ENCODE results near the gene BBLN.

Gene BBLN

GRCh38 chr9:128142061-128142460, 18.0 kb upstream of the BBLN start:
- Histone ChIP-seq H3K9me3 (ENCODE audit: low read length) (no peaks in the 10 kb centered on the region), H3K4me1 (ENCODE audit: insufficient read depth, low read length) (no peaks in the 10 kb centered on the region), H3K36me3 (ENCODE audit: insufficient read depth, low read length) (no peaks in the 10 kb centered on the region), H3K27ac (ENCODE audit: low read depth, low read length) (no peak overlapping the region), H3K27me3 (ENCODE audit: control insufficient read depth in 1 of 2, insufficient read depth in 2 of 2, low read length in 2 of 2) (no peaks in the 10 kb centered on the region), H3K4me3 (ENCODE audit: low read depth in 1 of 2, low read length in 2 of 2) (no peak overlapping the region), H3K9ac (ENCODE audit: low read length) (no peak overlapping the region)

- H3K9ac ChIP-seq (ENCODE audit: low read length), result no peak overlapping the region
- no peaks in the 10 kb centered on the region for H3K27me3 ChIP-seq (ENCODE audit: control insufficient read depth in 1 of 2, insufficient read depth in 2 of 2, low read length in 2 of 2)
- no peaks in the 10 kb centered on the region for H3K9me3 ChIP-seq (ENCODE audit: low read length)
- H3K36me3 ChIP-seq (ENCODE audit: insufficient read depth, low read length), result no peaks in the 10 kb centered on the region
- no peak overlapping the region for H3K4me3 ChIP-seq (ENCODE audit: low read depth in 1 of 2, low read length in 2 of 2)
- no peak overlapping the region for H3K27ac ChIP-seq (ENCODE audit: low read depth, low read length)
- no peaks in the 10 kb centered on the region for H3K4me1 ChIP-seq (ENCODE audit: insufficient read depth, low read length)
These were observed 17.5 kb upstream of the BBLN start for GRCh38 chr9:128142596-128142995.

- no peaks in the 10 kb centered on the region for H3K9me3 ChIP-seq (ENCODE audit: low read length)
- no peaks in the 10 kb centered on the region for H3K36me3 ChIP-seq (ENCODE audit: insufficient read depth, low read length)
- no peak overlapping the region for H3K9ac ChIP-seq (ENCODE audit: low read length)
- no peaks in the 10 kb centered on the region for H3K27me3 ChIP-seq (ENCODE audit: control insufficient read depth in 1 of 2, insufficient read depth in 2 of 2, low read length in 2 of 2)
- no peak overlapping the region for H3K4me3 ChIP-seq (ENCODE audit: low read depth in 1 of 2, low read length in 2 of 2)
- H3K4me1 ChIP-seq (ENCODE audit: insufficient read depth, low read length), result peaks cover under 1% of the 10 kb centered on the region
- no peak overlapping the region for H3K27ac ChIP-seq (ENCODE audit: low read depth, low read length)
These were observed 16.4 kb upstream of the BBLN start for GRCh38 chr9:128143525-128144238.

GRCh38 chr9:128144239-128145181, 15.6 kb upstream of the BBLN start:
- H3K27me3 ChIP-seq (ENCODE audit: control insufficient read depth in 1 of 2, insufficient read depth in 2 of 2, low read length in 2 of 2), result no peaks in the 10 kb centered on the region
- no peak overlapping the region for H3K4me3 ChIP-seq (ENCODE audit: low read depth in 1 of 2, low read length in 2 of 2)
- H3K36me3 ChIP-seq (ENCODE audit: insufficient read depth, low read length), result no peaks in the 10 kb centered on the region
- H3K9me3 ChIP-seq (ENCODE audit: low read length), result no peaks in the 10 kb centered on the region
- no peak overlapping the region for H3K27ac ChIP-seq (ENCODE audit: low read depth, low read length)
- no peak overlapping the region for H3K9ac ChIP-seq (ENCODE audit: low read length)
- H3K4me1 ChIP-seq (ENCODE audit: insufficient read depth, low read length), result peaks cover 4% of the 10 kb centered on the region

GRCh38 chr9:128145536-128145935, 14.5 kb upstream of the BBLN start:
- Histone ChIP-seq H3K27ac (ENCODE audit: low read depth, low read length) (no peak overlapping the region), H3K9me3 (ENCODE audit: low read length) (no peaks in the 10 kb centered on the region), H3K4me3 (ENCODE audit: low read depth in 1 of 2, low read length in 2 of 2) (no peak overlapping the region), H3K9ac (ENCODE audit: low read length) (no peak overlapping the region), H3K36me3 (ENCODE audit: insufficient read depth, low read length) (no peaks in the 10 kb centered on the region), H3K27me3 (ENCODE audit: control insufficient read depth in 1 of 2, insufficient read depth in 2 of 2, low read length in 2 of 2) (no peaks in the 10 kb centered on the region), H3K4me1 (ENCODE audit: insufficient read depth, low read length) (peaks cover 4% of the 10 kb centered on the region)

GRCh38 chr9:128145951-128146351, 14.1 kb upstream of the BBLN start:
- no peaks in the 10 kb centered on the region for H3K9me3 ChIP-seq (ENCODE audit: low read length)
- no peak overlapping the region for H3K27ac ChIP-seq (ENCODE audit: low read depth, low read length)
- no peaks in the 10 kb centered on the region for H3K27me3 ChIP-seq (ENCODE audit: control insufficient read depth in 1 of 2, insufficient read depth in 2 of 2, low read length in 2 of 2)
- no peaks in the 10 kb centered on the region for H3K36me3 ChIP-seq (ENCODE audit: insufficient read depth, low read length)
- no peak overlapping the region for H3K9ac ChIP-seq (ENCODE audit: low read length)
- peaks cover 4% of the 10 kb centered on the region for H3K4me1 ChIP-seq (ENCODE audit: insufficient read depth, low read length)
- H3K4me3 ChIP-seq (ENCODE audit: low read depth in 1 of 2, low read length in 2 of 2), result no peak overlapping the region

- Histone ChIP-seq H3K4me3 (ENCODE audit: low read depth in 1 of 2, low read length in 2 of 2) (no peak overlapping the region), H3K4me1 (ENCODE audit: insufficient read depth, low read length) (peaks cover 4% of the 10 kb centered on the region), H3K9ac (ENCODE audit: low read length) (no peak overlapping the region), H3K27ac (ENCODE audit: low read depth, low read length) (no peak overlapping the region), H3K9me3 (ENCODE audit: low read length) (no peaks in the 10 kb centered on the region), H3K27me3 (ENCODE audit: control insufficient read depth in 1 of 2, insufficient read depth in 2 of 2, low read length in 2 of 2) (no peaks in the 10 kb centered on the region), H3K36me3 (ENCODE audit: insufficient read depth, low read length) (no peaks in the 10 kb centered on the region)
These were observed 13.4 kb upstream of the BBLN start for GRCh38 chr9:128146591-128147120.

- Histone ChIP-seq H3K36me3 (ENCODE audit: insufficient read depth, low read length) (no peaks in the 10 kb centered on the region), H3K4me1 (ENCODE audit: insufficient read depth, low read length) (peaks cover 4% of the 10 kb centered on the region), H3K4me3 (ENCODE audit: low read depth in 1 of 2, low read length in 2 of 2) (no peak overlapping the region), H3K9me3 (ENCODE audit: low read length) (no peaks in the 10 kb centered on the region), H3K27me3 (ENCODE audit: control insufficient read depth in 1 of 2, insufficient read depth in 2 of 2, low read length in 2 of 2) (no peaks in the 10 kb centered on the region), H3K27ac (ENCODE audit: low read depth, low read length) (no peak overlapping the region), H3K9ac (ENCODE audit: low read length) (no peak overlapping the region)
These were observed 11.5 kb upstream of the BBLN start for GRCh38 chr9:128148509-128149000.

- Histone ChIP-seq H3K4me3 (ENCODE audit: low read depth in 1 of 2, low read length in 2 of 2) (no peak within 1 kb of the TSS), H3K36me3 (ENCODE audit: insufficient read depth, low read length) (no peaks in the 10 kb centered on the region), H3K4me1 (ENCODE audit: insufficient read depth, low read length) (peaks cover 4% of the 10 kb centered on the region), H3K9ac (ENCODE audit: low read length) (no peak within 1 kb of the TSS), H3K9me3 (ENCODE audit: low read length) (no peaks in the 10 kb centered on the region), H3K27ac (ENCODE audit: low read depth, low read length) (no peak within 1 kb of the TSS), H3K27me3 (ENCODE audit: control insufficient read depth in 1 of 2, insufficient read depth in 2 of 2, low read length in 2 of 2) (no peaks in the 10 kb centered on the region)
These were observed 10.9 kb upstream of the BBLN start, which contains the start of gene LCN2 for GRCh38 chr9:128149001-128149701. Gene LCN2 (plus strand): TSS chr9:128149453. CDS start chr9:128149526, 73 bp downstream.

GRCh38 chr9:128149951-128150593, 10.0 kb upstream of the BBLN start:
- Histone ChIP-seq H3K27me3 (ENCODE audit: control insufficient read depth in 1 of 2, insufficient read depth in 2 of 2, low read length in 2 of 2) (no peaks in the 10 kb centered on the region), H3K4me1 (ENCODE audit: insufficient read depth, low read length) (peaks cover 4% of the 10 kb centered on the region), H3K4me3 (ENCODE audit: low read depth in 1 of 2, low read length in 2 of 2) (no peak overlapping the region), H3K9ac (ENCODE audit: low read length) (no peak overlapping the region), H3K27ac (ENCODE audit: low read depth, low read length) (no peak overlapping the region), H3K9me3 (ENCODE audit: low read length) (no peaks in the 10 kb centered on the region), H3K36me3 (ENCODE audit: insufficient read depth, low read length) (no peaks in the 10 kb centered on the region)
